Posterior vena cava (tissue), 2 donors: ENCODE measurements around the gene GRAP2. TPM values are rescaled to one million over a fixed set of nuclear protein-coding genes. Genes with fewer than 3 reads are reported as not detected.
"Not testable (repeated sequence)": the region's sequence is repeated elsewhere in the genome, so short reads cannot be mapped to it uniquely, and the experiment has no call there.

Experiments used
- DNase-seq: peaks from one replicate; pipeline ENCODE4 v3.0.0-alpha.2; 2020; ENCODE audit warnings: low spot score
- intact Hi-C, 2 donors: fragments of 100-400 bp; cut with DNase I; formaldehyde crosslinking; loops; one replicate each; pipeline versions ENCODE4 v1.14.1 to v1.14.2; 2022 to 2023
- total RNA-seq, 2 donors: library from RNA; stranded (reverse); fragmentation: NEBNext Ultra II Directional; extraction: Animal tissue kit (Norgen Biotek cat#: 25700); gene quantifications; one replicate each; pipeline ENCODE4 v1.2.1, GENCODE V29; 2021
- donor health status: DM: yes; HTN: yes; CAD: no.
- donor health status: DM: yes; HTN: yes; CAD: no.

The GRAP2 gene
- total RNA-seq, 2 donors from 2014 or later: 2.0 to 4.1 TPM

DNA sequence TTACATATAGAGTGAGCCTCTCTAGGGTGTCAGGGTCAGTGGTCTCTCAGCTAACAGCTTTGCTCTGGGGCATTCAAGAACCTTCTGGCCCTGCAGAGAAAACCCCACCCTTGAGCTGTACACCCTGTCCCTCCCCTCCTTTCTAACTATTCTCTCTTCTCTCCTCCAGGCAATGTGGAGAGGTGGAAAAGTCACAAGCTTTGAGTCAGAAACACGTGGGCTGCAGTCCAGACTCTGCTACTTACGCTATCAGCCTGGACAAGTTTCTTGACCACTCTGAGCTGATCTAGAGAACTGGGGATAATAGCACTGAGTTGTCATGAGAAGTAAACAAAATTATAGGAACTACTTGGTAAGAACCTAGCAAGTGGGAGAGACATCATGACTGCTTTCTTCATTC is 83.1 kb downstream of the GRAP2 start:
- intact Hi-C loops: no loop called here
- DNase-seq: no peak

DNA sequence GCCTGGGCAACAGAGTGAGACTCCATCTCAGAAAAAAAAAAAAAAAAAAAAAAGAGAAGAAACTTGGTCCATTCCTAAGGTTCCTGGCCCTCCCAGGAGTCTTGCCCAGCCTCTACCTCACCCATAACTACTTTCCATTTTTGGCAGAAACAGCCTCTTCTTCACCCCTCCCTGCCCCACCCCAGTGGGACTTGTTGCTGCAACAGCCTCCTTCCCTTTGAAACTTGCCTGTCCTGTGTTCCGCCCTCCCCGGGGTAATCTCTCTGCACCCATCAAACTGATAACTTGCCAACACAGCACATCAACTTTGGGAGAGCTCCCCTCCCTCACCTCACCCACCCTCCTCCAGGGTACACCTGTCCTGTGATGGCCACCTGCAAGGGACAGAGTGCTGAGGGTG is 83.9 kb downstream of the GRAP2 start:
- intact Hi-C loops: no loop called here
- DNase-seq: no peak

DNA sequence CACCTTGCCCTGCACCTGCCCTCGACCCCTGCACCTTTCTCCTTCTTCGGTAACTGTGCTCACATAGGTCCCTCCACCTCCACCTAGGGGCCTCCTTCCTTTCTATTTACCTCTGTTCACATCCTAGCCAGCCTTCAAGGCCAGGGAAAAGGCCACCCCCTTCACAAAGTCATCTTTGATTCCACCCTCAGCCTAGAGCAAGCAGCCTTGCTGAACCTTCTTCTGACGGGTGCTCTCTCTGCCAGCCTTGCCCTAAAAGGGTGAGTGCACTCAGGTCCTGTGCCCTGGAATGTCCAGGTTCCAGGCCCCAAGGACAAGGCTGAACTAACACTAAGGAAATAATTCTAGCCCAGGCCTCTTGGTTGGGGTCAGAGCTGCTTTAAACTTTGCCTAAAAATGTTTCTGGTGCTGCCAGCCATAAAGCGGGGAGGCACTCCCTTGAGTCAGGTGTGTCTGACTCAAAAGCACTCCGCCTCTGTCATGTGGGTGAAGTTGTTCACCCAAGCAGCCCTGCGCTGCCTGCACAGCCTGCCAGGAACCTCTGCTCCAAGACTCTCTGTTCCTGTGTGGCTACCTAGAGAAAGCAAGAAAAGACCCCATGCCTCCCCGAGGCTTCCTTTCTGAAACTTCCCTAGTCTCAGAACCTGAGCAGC is 84.6 kb downstream of the GRAP2 start:
- DNase-seq: no peak
- intact Hi-C loops: no loop called here

GRCh38 chr22:39988386-39989114 is 87.7 kb downstream of the GRAP2 start:
- intact Hi-C loops: no loop called here
- no peak for DNase-seq

GRCh38 chr22:39989633-39990032 is 88.7 kb downstream of the GRAP2 start:
- intact Hi-C loops: no loop called here
- no peak for DNase-seq

DNA sequence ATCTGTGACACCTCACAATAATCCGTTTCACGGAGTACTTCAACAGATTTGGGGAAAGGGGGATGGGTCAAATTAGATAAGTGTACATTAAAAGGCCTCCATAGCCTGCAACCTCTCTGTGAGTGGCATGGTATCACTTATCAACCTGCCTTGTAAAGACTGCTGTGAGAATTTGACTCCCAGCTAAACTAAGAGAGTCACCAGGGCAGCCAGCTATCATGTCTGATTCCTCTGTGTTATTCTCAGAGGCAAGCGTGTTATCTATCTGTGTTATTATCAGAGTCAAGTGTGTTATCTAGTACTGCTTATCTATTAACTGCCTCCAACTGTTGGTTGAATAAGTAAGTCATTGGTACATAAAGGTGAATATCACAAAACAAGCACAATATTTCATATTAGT is 89.8 kb downstream of the GRAP2 start:
- intact Hi-C loops: no loop called here
- DNase-seq: no peak

GRCh38 chr22:39991159-39991860 is 90.4 kb downstream of the GRAP2 start:
- peak; percentile 22 for DNase-seq

DNA sequence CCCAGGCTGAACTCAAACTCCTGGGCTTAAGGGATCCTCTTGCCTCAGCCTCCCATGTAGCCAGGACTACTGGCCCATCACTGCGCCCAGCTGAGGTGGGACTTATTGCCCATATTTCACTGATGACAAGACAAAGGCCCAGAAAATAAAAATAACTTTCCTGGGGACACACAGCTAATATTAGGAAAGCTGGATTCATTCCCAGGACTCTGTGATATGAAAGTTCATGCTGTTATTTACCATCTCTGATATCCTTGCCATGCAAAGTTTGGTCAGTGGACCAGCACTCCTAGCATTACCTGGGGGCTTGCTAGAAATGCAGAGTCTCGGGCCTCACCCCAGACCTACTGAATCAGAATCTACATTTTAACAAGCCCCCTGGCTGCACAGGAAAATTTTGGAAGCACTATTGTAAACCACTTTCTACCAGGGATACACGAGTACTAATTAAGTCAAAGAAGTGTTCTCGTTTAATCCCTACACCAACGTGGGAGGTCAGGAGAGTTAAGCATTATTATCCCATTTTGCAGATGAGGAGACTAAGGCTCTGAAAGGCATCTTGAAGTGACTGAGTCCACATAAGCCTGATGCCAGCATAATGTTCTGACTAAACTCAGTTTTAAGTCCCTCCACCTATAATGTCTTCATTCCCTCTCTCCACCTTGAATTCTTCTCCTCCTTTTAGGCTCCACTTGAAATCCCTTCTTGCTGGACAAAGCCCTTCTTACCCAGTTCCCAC is 91.4 kb downstream of the GRAP2 start:
- DNase-seq: no peak
- intact Hi-C loops: no loop called here

More at GRCh38 chr22:39991159-39991860, 90.4 kb downstream of the GRAP2 start:
- intact Hi-C loops: no loop called here

GRCh38 chr22:39992894-39993293 is 92.0 kb downstream of the GRAP2 start:
- not testable (repeated sequence) for DNase-seq

DNA sequence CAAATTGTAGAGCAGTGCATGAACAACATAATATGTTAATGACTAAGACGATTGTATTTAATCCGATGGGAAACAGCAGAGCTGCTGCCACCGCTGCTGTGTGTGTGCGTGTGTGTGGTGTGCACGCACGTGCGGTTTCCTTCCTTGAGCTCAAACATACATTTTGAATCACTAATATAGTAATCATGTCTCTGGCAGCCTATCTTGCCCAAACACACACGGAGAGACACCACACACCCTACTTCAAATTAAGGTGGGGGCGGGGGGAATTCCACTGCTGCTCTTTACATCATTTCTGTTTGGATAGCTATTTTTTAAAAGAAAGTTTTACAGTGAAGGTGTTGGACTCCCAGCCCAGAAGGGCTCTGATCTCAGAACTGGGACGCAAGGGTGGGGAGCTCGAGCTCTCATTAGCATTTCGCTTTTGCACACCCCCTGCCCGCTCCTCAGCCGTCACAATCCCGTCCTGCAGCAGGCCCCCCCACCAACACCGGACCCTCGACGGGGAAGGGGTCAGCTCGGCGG is 93.2 kb downstream of the GRAP2 start:
- intact Hi-C loops: no loop called here
- DNase-seq: no peak

More at GRCh38 chr22:39992894-39993293, 92.0 kb downstream of the GRAP2 start:
- intact Hi-C loops: not testable (repeated sequence)

DNA sequence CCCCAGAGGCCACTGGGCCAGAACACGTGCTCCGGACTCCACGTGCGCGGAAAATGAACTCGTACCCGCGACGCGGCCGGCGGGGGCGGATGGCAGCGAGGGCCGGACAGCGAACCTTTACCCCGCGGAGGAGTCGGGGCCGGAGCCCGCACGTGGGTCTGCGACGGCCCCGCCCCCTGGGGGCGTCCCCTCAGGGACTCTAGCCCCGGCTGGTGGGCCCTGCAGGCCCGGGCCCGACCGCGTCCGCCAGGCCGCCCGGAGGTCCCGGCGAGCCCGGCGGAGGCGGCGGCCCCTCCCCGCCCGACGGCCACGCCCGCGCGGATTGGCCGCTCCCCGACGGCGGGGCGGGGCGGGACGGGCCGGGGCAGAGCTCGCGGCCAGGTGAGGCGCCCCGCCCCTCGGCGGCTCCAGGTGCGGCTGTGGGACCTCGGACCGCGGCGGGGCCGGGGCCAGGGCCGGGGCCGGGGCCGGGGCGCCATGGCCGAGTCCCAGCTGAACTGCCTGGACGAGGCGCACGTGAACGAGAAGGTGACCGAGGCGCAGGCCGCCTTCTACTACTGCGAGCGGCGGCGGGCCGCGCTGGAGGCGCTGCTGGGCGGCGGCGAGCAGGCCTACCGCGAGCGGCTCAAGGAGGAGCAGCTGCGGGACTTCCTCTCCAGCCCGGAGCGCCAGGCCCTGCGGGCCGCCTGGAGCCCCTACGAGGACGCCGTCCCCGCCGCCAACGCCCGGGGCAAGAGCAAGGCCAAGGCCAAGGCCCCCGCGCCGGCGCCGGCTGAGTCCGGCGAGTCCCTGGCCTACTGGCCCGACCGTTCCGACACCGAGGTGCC is 93.9 kb downstream of the GRAP2 start, which contains the start of gene FAM83F:
TSS of gene FAM83F (plus strand) at position 389 of the 827 bp plus-strand sequence. CDS start at position 478, 89 bp downstream.
- DNase-seq: no peak
- intact Hi-C loops: no loop called here

GRCh38 chr22:39995393-39996252 is 94.7 kb downstream of the GRAP2 start:
- intact Hi-C loops: no loop called here
- DNase-seq: no peak

DNA sequence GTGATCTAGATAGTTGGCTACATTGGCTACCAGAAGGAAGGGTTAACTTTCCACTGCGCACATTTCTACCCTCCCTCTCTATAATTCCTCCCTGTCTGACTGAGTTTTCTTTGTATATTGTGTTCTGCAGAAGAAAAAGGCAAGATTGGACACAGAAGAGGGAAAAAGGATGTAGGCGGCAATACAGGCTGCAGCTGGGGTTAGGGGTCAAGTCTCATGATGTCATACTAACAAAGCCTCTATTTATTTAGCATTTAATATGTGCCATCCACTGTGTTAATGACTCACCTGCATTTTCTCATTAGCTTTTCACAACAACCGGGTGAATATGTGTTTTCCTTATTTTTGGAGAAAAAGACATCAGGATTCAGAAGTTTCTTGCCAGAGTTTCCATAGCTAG is 95.8 kb downstream of the GRAP2 start:
- no peak for DNase-seq
- intact Hi-C loops: no loop called here

- no peak for DNase-seq
- intact Hi-C loops: no loop called here
Observed at GRCh38 chr22:39997421-39997820, 96.5 kb downstream of the GRAP2 start.

GRCh38 chr22:39997939-39998726 is 97.2 kb downstream of the GRAP2 start:
- intact Hi-C loops: no loop called here
- no peak for DNase-seq

GRCh38 chr22:39999144-39999757 is 98.4 kb downstream of the GRAP2 start:
- no peak for DNase-seq
- intact Hi-C loops: no loop called here
